Dermis blood vessel endothelial cell (primary cell): ENCODE measurements around the gene CBX3. TPM values are rescaled to one million over a fixed set of nuclear protein-coding genes. Genes with fewer than 3 reads are reported as not detected.
A peak's percentile ranks its signal among the peaks of the same experiment; 100 is the strongest.
"Not testable (repeated sequence)": the region's sequence is repeated elsewhere in the genome, so short reads cannot be mapped to it uniquely, and the experiment has no call there.

Experiments used
- DNase-seq: peaks from one replicate; pipeline ENCODE4 v3.0.0; 2010
- total RNA-seq: library from RNA; depleted of rRNA; stranded (reverse); fragments of >200 nt; gene quantifications from 2 replicates; pipeline ENCODE4 v1.2.3, GENCODE V29; 2014

CBX3 gene
- total RNA-seq, 1 donor from 2014 or later = 154 TPM

- DNase-seq = no peak
Observed at GRCh38 chr7:26188206-26188956, 13.2 kb upstream of the CBX3 start.

DNA sequence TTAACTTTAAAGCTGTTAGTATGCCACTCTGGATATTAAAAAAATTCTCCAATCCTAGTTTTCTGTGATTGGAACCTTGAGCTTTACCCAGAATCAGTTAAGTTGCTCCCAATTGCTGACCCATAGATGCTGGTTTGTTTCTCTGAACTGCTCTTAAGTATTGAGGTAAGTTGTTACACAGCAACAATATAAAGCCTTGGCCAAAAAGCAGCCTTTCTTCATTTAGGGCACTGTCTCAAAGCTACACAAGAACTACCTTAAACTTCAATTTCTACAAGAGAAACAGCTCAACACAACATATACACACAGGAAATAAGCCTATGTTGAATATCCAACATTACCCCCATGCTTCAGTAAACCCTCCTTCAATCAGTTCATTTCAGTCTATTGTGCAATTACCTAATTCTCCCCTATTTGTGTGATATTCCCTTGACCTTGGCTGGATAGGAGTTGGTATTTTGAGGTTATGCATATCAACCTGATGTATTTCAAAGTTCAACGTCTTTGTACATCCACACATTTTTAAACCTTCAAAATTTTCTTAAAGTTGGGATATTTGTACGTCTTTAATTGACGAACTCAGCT lies 12.5 kb upstream of the CBX3 start:
- no peak for DNase-seq

- no peak for DNase-seq
Observed at GRCh38 chr7:26189697-26190096, 11.8 kb upstream of the CBX3 start.

- DNase-seq = no peak
Observed at GRCh38 chr7:26190417-26190869, 11.1 kb upstream of the CBX3 start.

DNA sequence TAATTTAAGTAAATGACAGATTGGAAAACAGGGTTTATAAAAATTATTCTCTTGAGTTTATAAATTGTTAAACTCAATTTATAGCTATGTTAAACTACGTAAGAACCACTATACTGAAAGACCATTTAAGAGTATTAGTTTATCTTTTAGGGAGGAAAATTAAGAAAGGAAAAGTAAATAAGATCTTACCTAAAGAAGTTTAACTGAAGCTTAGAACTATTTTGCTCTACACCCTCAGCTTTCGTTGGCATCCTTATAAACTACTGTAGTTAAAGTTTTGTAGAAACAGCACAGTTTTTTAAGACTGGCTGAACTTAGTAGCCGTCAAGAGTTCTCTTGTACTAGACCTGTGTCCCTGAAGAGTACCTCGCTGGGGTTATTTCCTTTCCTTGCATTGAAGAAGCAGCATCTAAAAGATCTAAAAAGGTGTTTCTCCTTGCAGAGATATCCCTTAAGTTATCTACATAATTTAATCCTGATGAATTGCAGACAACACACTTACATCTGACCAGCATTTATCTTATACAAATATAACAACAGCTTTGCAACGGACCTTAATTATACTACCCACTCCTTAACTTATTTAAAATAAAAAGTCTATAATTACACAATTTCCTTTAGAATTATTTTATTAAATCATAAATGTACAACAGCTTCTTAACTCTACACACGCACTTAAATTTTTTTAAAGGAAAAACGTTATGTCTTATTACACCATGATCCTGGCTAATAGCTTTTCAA lies 10.1 kb upstream of the CBX3 start:
- DNase-seq = no peak

DNA sequence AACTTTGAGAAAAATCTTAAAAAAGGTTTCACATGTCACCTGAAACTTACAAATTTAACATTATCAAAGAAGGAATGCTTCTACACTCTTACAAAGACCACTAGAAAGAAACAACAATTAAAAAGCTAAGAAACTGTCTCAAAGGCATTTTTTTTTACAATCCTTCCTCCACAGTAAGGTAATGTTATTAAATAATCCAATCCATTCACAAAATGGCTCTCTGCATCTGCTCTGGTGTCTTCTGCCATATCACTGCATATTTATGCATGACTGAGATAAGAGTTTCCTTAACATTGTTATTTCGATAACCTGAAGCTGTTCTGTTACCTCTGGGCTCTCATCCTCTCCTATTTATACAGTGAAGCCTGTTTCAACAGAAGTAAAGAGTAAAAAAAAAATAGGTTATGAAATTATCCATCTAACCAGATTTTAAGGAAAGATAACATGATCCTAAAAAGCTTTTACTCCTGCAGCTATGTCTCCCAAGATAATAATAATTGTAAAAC lies 9.5 kb upstream of the CBX3 start:
- no peak for DNase-seq

GRCh38 chr7:26192485-26193087 lies 9.0 kb upstream of the CBX3 start:
- peak; percentile 59 for DNase-seq

- no peak for DNase-seq
Observed at GRCh38 chr7:26193432-26194207, 7.9 kb upstream of the CBX3 start.

DNA sequence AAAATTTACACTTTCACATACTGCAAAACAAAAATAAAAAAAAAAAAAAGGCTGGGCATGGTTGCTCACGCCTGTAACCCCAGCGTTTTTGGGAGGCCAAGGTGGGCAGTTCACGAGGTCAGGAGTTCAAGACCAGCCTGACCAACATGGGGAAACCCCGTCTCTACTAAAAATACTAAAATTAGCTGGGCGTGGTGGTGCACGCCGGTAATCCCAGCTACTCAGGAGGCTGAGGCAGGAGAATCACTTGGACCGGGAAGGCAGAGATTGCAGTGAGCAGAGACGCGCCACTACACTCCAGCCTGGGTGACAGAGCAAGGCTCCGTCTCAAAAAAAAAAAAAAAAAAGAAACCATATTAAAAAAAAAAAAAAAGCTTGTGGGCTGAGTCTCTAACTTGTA lies 6.8 kb upstream of the CBX3 start:
- not testable (repeated sequence) for DNase-seq

GRCh38 chr7:26195182-26195581 lies 6.4 kb upstream of the CBX3 start:
- no peak for DNase-seq

DNA sequence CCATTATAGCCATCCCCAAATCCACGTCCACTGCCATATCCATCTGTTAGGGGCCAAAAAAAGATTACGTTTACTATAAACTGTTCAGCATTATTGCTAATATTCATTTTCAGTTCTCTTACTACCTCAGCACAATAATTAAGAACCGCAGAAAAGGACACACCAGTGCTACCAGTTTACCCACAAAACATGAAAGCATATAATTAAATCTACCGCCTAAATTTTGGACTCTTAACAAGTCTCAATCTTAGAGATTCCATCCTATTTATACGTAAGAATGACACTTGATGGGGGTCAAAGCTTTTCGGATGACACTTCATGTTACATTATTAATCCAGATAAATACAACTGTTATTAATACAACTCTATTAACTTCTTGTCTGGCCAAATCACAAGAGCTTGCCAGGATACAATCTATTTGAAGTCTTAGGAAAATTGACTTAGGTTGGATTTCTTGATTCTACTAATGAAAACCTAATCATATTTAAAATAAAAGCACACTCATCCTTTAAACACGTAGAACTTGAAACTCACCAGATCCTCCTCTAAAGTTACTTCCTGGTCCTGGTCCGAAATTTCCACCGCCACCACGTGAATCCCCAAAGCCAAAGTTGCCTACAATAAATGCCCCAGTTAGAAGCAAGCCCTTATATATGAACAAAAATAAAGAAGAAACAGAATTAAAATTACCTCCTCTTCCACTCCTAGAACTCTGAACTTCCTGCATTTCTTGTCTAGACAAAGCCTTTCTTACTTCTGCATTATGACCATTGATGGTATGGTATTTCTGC lies 5.5 kb upstream of the CBX3 start:
- no peak for DNase-seq

GRCh38 chr7:26197153-26198115 lies 4.1 kb upstream of the CBX3 start:
- no peak for DNase-seq

DNA sequence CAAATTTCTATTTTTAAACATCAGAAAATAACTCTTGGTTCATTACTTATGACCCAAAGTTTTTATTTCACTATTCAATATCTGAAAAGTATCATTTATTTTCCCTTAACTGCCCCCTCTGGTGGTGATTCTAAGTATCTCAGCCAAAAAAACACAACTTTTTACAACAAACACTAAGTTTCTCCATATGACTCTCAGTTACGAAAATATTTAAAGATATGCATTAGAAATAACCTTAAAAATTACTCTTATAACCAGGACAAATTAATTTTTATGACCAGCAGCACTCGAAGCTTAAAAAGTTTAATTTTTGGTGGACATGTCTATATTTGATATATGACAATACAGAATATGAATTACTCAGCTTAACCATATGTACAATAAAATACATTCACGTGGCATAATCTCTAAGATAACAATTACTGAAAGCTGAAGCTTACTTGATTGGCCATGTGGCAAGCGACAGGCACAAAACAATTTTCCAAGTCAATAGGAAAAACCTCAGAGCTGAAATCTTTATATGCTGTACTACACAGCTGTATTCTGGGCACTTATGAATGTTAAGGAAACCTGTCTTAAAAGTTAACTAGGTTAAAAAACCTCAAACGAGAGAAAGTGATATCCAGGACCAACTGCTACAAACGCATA lies 3.3 kb upstream of the CBX3 start:
- DNase-seq = peak; percentile 62

- DNase-seq = no peak
Observed at GRCh38 chr7:26198781-26199169, 2.8 kb upstream of the CBX3 start.

DNA sequence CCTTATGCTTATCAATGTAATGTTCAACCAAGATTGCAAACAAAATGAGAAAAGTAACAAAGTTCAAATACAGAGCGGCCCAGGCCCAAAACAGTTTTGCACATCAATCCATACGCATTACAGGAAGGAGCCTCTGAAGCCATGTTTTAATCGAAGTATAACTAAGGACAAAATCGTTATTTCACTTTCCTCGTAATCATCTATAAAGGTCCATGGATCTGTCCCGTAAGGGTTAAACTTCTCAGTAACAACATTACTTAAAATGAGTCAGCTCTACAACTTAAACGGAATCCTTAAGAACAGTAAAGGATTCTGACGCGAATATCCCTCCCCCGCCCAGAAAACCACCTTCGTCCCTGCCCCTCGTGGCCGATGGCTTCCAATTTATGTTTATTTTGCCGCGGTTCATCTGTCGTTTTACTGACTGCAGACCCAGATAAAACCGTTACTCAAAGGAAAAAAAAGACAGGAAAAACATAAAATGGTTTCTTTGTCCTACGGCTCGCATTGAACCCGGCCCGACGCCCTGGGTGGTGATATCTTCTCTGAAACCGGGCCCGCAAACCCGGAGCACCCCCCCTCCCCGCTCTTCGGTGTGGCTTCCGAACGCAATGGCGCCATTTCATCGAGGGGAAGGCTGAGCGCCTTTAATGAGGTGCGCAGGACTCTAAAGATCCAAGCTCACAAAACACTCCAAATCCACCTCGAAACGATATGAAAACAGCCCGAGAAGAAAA lies 2.1 kb upstream of the CBX3 start:
- DNase-seq = peak; percentile 67

GRCh38 chr7:26200038-26200443 lies 1.5 kb upstream of the CBX3 start:
- DNase-seq = peak; percentile 64

DNA sequence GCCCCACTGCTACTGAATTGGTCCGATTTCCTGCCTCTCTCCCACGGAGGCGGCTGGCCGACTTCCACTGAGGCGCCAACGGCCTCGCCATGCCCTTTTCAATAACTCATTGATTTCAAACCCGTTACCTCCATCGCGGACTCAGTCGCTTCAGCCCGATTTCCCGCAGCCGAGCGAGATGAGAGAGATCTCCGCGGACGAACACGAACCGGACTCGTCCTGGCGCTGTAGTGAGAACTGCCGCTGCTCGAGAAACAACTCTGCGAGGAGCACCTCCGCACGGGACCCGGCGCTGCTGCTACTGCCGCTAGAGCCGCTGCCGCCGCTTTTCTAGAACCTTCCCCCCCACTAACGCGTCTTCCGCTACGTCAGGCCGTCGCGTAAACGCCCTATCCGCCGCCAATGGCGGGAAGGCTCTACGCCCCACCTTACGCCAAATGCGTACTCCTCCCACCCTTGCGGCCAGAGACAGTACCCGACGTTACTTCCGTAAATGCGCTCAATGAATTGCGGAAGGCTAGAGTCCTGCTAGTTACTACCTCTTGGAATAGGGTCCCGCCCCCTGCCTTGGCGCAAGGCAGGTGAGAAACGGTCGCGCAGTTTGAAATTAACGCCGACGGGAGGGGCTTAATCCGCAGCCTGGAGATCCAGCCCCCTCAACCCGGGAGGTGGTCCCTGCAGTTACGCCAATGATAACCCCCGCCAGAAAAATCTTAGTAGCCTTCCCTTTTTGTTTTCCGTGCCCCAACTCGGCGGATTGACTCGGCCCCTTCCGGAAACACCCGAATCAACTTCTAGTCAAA lies 900 bp upstream of the CBX3 start, which contains the start of gene HNRNPA2B1:
Gene HNRNPA2B1 (minus strand): TSS at position 303 of the 803 bp plus-strand sequence. CDS start 169 bp downstream, at position 134.
- peak; percentile 98 for DNase-seq
